Stimulated activated CD8-positive, alpha-beta memory T cell treated with anti-CD3 and anti-CD28 coated beads, Interleukin-15, amount 100 ng/mL, for 1 hour (primary cell): ENCODE data around the gene METTL18.
A peak's percentile ranks its signal among the peaks of the same experiment; 100 is the strongest.
"Not testable (repeated sequence)": the region's sequence is repeated elsewhere in the genome, so short reads cannot be mapped to it uniquely, and the experiment has no call there.

Experiments used
- DNase-seq: peaks from one replicate; pipeline ENCODE4 v3.0.0-alpha.2; 2020; ENCODE audit warnings: low read depth

METTL18 gene

GRCh38 chr1:169794530-169795416 is at the start of gene METTL18:
METTL18 (minus strand) TSS chr1:169794907; CDS start chr1:169793695, 1,212 bp downstream.
- DNase-seq, result peak; percentile 82

GRCh38 chr1:169838942-169839341 is 44.2 kb upstream of the METTL18 start:
- DNase-seq, result no peak

- DNase-seq, result no peak
Observed at GRCh38 chr1:169836198-169836597, 41.5 kb upstream of the METTL18 start.

GRCh38 chr1:169835647-169836046 is 40.9 kb upstream of the METTL18 start:
- no peak for DNase-seq

- DNase-seq, result no peak
Observed at GRCh38 chr1:169834869-169835268, 40.2 kb upstream of the METTL18 start.

- no peak for DNase-seq
Observed at GRCh38 chr1:169833179-169833901, 38.6 kb upstream of the METTL18 start.

GRCh38 chr1:169829671-169830070 is 35.0 kb upstream of the METTL18 start:
- DNase-seq, result no peak

- DNase-seq, result no peak
Observed at GRCh38 chr1:169824153-169824552, 29.4 kb upstream of the METTL18 start.

- no peak for DNase-seq
Observed at GRCh38 chr1:169821500-169821899, 26.8 kb upstream of the METTL18 start.

- no peak for DNase-seq
Observed at GRCh38 chr1:169816617-169817016, 21.9 kb upstream of the METTL18 start.

- DNase-seq, result no peak
Observed at GRCh38 chr1:169814265-169814664, 19.6 kb upstream of the METTL18 start.

- DNase-seq, result no peak
Observed at GRCh38 chr1:169812131-169812530, 17.4 kb upstream of the METTL18 start.

- DNase-seq, result not testable (repeated sequence)
Observed at GRCh38 chr1:169811418-169812035, 16.8 kb upstream of the METTL18 start.

GRCh38 chr1:169809370-169810095 is 14.8 kb upstream of the METTL18 start:
- no peak for DNase-seq

- no peak for DNase-seq
Observed at GRCh38 chr1:169804941-169805340, 10.2 kb upstream of the METTL18 start.

GRCh38 chr1:169802888-169803287 is 8.2 kb upstream of the METTL18 start:
- DNase-seq, result no peak

GRCh38 chr1:169797281-169797680 is 2.6 kb upstream of the METTL18 start:
- no peak for DNase-seq

GRCh38 chr1:169796274-169796810 is 1.6 kb upstream of the METTL18 start:
- DNase-seq, result no peak

GRCh38 chr1:169795687-169796086 is 980 bp upstream of the METTL18 start:
- no peak for DNase-seq

GRCh38 chr1:169793730-169794129 is 977 bp downstream of the METTL18 start:
- no peak for DNase-seq

GRCh38 chr1:169788402-169788801 is 6.3 kb downstream of the METTL18 start:
- DNase-seq, result no peak

GRCh38 chr1:169786974-169787373 is 7.7 kb downstream of the METTL18 start:
- no peak for DNase-seq
